Measurements from ENCODE around the gene GPR150.

GPR150 gene

DNA sequence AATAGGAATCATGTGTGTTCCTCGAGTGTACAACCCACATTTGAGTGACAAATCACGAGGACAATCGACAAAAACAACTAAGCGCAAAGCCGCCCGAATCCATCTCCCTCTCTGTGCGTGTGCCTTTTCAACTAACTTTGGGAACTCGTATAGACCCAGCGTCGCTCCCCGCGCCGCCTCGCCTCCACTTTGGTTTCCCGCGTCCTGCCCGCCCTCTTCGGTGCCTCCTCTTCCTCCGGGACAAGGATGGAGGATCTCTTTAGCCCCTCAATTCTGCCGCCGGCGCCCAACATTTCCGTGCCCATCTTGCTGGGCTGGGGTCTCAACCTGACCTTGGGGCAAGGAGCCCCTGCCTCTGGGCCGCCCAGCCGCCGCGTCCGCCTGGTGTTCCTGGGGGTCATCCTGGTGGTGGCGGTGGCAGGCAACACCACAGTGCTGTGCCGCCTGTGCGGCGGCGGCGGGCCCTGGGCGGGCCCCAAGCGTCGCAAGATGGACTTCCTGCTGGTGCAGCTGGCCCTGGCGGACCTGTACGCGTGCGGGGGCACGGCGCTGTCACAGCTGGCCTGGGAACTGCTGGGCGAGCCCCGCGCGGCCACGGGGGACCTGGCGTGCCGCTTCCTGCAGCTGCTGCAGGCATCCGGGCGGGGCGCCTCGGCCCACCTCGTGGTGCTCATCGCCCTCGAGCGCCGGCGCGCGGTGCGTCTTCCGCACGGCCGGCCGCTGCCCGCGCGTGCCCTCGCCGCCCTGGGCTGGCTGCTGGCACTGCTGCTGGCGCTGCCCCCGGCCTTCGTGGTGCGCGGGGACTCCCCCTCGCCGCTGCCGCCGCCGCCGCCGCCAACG is at the start of gene GPR150:
TSS of gene GPR150 (plus strand) at position 58 of the 840 bp plus-strand sequence. CDS start at position 247, 189 bp downstream.
- peak; percentile 55 for DNase-seq (ENCODE audit: low read depth)

- no peak for DNase-seq (ENCODE audit: low read depth)
Observed at GRCh38 chr5:95572016-95572415, 47.9 kb upstream of the GPR150 start.

- no peak for DNase-seq (ENCODE audit: low read depth)
Observed at GRCh38 chr5:95581576-95581975, 38.3 kb upstream of the GPR150 start.

- DNase-seq (ENCODE audit: low read depth), result no peak
Observed at GRCh38 chr5:95583992-95584391, 35.9 kb upstream of the GPR150 start.

GRCh38 chr5:95590880-95591279 is 29.0 kb upstream of the GPR150 start:
- DNase-seq (ENCODE audit: low read depth), result no peak

DNA sequence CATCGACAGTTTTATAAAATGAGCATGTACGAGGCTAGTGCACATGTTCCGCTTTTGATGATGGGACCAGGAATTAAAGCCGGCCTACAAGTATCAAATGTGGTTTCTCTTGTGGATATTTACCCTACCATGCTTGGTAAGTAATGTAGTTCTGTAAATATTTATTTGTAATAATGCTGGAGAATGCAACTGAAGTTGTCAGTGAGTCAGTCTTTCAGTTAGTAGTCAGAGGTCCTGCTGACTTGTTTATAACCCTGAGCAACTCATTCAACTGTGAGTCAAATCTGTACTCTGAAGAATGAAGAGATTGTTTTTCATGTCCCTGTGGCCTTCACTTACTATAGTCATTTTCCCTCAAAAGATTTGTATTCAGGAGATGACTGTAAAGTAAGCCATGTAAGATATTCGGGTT is 28.4 kb upstream of the GPR150 start:
- no peak for DNase-seq (ENCODE audit: low read depth)

GRCh38 chr5:95595289-95595931 is 24.5 kb upstream of the GPR150 start:
- DNase-seq (ENCODE audit: low read depth), result no peak

DNA sequence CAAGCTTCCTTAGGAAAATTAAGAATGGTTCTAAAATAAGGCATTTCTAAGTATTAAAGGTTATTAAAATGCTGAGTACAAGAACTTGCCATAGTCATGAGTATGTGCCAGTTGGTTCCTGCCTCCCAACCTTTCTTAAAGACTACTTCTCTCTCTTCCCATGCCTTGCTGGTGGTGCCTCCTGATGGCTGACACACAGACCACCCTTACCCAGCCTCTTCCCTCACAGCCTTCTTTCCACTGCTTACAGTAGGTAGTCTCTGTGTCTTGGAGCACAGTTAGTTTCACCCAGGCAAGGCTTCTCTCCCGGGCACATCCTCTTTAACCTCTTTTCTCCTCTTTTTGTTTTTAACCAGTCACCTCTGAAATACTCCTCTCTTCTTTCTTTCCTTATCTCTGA is 20.6 kb upstream of the GPR150 start:
- DNase-seq (ENCODE audit: low read depth), result no peak

- no peak for DNase-seq (ENCODE audit: low read depth)
Observed at GRCh38 chr5:95600557-95600956, 19.3 kb upstream of the GPR150 start.

- no peak for DNase-seq (ENCODE audit: low read depth)
Observed at GRCh38 chr5:95605786-95606185, 14.1 kb upstream of the GPR150 start.

- DNase-seq (ENCODE audit: low read depth), result no peak
Observed at GRCh38 chr5:95606419-95606818, 13.5 kb upstream of the GPR150 start.

DNA sequence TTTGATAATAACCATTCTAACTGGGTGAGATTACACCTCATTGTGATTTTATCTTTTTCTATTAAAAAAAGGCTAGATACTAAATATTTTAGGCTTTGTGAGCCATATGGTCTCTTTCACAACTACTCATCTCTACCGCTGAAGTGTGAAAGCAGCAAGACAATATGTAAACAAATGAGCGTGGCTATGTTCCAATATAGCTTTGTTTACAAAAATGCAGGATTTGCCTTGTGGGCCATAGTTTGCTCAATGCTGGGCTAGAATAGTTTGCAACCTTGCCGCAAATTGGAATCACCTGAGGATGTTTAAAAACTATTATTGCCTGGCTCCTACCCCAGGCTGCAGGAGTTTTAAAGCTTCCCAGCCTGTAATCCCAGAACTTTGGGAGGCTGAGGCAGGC is 10.2 kb upstream of the GPR150 start:
- DNase-seq (ENCODE audit: low read depth), result no peak

DNA sequence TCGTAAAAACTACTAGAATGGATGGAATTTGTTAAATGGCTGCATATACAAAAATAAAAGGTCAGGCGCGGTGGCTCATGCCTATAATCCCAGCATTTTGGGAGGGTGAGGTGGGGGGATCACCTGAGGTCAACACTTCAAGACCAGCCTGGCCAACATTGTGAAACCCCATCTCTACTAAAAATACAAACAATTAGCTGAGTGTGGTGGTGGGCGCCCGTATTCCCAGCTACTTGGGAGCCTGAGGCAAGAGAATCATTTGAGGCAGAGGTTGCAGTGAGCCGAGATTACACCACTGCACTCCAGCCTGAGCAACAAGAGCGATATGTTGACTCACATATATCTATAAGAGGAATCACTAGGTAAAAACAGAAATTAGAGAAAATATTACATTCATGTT is 9.3 kb upstream of the GPR150 start:
- DNase-seq (ENCODE audit: low read depth), result no peak

DNA sequence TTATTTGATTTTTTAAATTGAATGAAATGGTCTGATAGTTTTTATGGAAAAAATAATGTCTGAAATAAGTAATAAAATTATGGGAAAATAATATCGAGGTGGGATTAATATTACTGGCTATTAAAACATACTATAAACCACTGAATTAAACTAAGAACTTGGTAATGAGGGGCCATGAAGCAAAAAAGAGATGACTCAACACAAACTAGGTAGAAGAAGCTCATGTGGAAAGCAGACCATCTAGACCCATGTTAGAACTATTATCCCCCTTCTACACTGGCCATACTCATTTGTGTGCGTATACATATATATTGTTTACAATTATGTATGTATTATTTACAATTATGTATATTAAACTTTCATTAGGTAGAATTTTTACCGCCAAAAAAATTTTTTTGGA is 8.5 kb upstream of the GPR150 start:
- DNase-seq (ENCODE audit: low read depth), result no peak

DNA sequence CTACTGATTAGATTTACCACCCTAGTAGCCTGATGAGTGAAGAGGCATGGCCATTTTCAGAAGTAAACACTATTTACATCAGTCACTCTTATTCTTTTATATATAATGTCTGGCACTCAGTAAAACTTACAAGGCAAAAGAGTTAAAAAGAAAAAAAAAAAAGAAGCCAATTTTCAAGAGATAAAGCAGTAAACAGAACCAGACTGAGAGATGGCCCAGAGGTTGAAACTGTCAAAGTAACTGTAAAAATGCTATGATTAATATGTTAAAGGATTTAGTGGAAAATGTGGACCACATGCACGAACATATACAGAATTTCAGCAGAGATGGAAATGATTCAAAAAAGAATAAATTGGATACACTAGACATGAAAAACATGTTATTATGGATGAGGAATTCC is 6.4 kb upstream of the GPR150 start:
- DNase-seq (ENCODE audit: low read depth), result no peak

- DNase-seq (ENCODE audit: low read depth), result no peak
Observed at GRCh38 chr5:95615164-95615467, 4.8 kb upstream of the GPR150 start.

DNA sequence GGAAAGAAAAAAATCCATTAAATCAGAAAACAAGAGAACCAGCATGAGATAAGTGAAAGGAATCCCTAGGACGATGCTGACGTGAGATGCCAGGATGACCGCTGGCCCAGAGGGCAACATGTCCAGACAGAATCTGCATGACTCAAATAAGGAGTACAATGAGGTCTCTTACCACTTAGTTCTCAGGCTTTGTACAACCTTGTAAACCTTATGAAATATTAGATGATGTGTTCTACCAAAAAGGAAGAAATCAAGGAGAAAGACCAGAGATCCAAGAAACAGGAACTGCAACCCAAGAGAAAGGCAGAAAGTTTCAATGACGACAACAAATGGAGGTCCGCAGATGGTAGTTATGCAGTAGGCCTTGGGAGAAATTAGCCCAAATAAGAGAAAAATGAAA is 2.8 kb upstream of the GPR150 start:
- no peak for DNase-seq (ENCODE audit: low read depth)

GRCh38 chr5:95619096-95619495 is 791 bp upstream of the GPR150 start:
- no peak for DNase-seq (ENCODE audit: low read depth)

DNA sequence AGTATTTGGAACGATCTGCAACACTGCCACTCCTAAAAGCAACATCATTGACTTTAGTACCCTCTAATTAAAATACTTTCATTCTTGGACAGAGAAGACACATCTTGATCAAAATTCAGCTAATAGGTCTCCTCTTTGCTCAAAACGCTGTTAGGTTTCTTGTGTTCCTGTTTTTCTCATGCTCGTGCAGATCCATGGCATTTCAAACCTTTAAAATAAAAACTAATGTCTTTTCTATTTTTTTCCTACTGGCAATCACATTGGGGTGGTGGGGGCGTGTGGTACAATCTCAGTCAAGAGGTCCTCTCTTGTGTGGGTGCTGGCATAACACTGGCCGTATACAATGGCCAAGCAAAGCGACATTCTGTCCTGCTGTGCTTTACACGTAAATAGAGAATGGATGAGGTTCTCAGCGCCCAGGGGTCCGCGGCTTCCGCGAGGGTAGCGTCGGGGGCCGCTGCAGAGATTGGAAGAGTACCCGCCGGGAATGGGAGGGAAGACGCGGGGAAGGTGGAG is 315 bp upstream of the GPR150 start:
- DNase-seq (ENCODE audit: low read depth), result no peak

GRCh38 chr5:95620870-95621838 is 1.3 kb downstream of the GPR150 start:
- peak; percentile 25 for DNase-seq (ENCODE audit: low read depth)

GRCh38 chr5:95621839-95622629 is 2.1 kb downstream of the GPR150 start:
- peak; percentile 3 for DNase-seq (ENCODE audit: low read depth)

DNA sequence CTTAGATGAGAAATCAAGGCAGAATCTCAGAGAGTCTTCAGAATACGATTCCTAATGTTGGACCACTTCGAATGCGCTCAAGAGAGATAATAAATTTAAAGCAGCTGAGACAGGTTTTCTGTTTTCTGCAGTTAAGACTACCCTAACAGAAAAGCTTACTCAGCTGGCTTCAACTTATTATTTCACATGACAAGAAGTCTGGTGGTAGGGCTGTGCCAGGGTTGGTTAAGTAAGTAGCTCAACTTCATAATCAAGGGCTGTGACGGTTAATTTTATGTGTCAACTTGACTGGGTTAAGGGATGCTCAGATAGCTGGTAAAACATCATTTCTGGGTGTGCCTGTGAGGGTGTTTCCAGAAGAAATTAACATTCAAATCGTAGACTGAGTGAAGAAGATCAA is 3.8 kb downstream of the GPR150 start:
- DNase-seq (ENCODE audit: low read depth), result no peak
